Chondrocyte (in vitro differentiated cells): ENCODE measurements around the gene PIP5K1C. TPM values are rescaled to one million over a fixed set of nuclear protein-coding genes. Genes with fewer than 3 reads are reported as not detected.

Experiments used
- DNase-seq: peaks from one replicate; pipeline ENCODE4 v3.0.0; 2021; ENCODE audit warnings: mixed read lengths, low spot score
- H3K27ac Mint-ChIP-seq: one replicate; pipeline ENCODE4 v1.8.0; 2021; ENCODE audit warnings: mild to moderate bottlenecking, moderate library complexity, mixed read lengths; ENCODE audit not compliant: unreplicated experiment
- H3K27me3 Mint-ChIP-seq: 2 replicates; pipeline ENCODE4 v1.8.0; 2021; ENCODE audit warnings: low read depth, mixed read lengths
- H3K36me3 Mint-ChIP-seq: 2 replicates; pipeline ENCODE4 v1.8.0; 2021; ENCODE audit warnings: low read depth, mixed read lengths
- H3K4me1 Mint-ChIP-seq: 2 replicates; pipeline ENCODE4 v1.8.0; 2021; ENCODE audit warnings: low read depth, mild to moderate bottlenecking, mixed read lengths
- H3K4me3 Mint-ChIP-seq: one replicate; pipeline ENCODE4 v1.8.0; 2021; ENCODE audit warnings: mild to moderate bottlenecking, moderate library complexity, mixed read lengths; ENCODE audit not compliant: unreplicated experiment
- H3K9me3 Mint-ChIP-seq: 2 replicates; pipeline ENCODE4 v1.8.0; 2021; ENCODE audit warnings: low read depth, mixed read lengths
- CTCF ChIP-seq: fragments of 200-600 bp; sonication (generic); IDR thresholded peaks from 2 replicates; pipeline ENCODE4 v1.5.0; 2021; ENCODE audit warnings: antibody characterized with exemption, mild to moderate bottlenecking, moderate library complexity
- total RNA-seq: library from RNA; stranded (reverse); gene quantifications from 3 replicates; pipeline ENCODE4 v1.2.1, GENCODE V29; 2021

PIP5K1C gene
- total RNA-seq, 1 donor from 2014 or later: 81.0 TPM

- Mint-ChIP-seq H3K27me3 (peaks cover 5% of the 10 kb centered on the region), H3K9me3 (no peaks in the 10 kb centered on the region), H3K36me3 (no peaks in the 10 kb centered on the region), H3K27ac (no peak overlapping the region), H3K4me3 (no peak overlapping the region), H3K4me1 (no peaks in the 10 kb centered on the region)
- no peak for DNase-seq
- peak; percentile 22 for TF ChIP-seq CTCF
Measured at GRCh38 chr19:3593156-3593555, 107.1 kb downstream of the PIP5K1C start.

GRCh38 chr19:3591876-3592613 lies 108.2 kb downstream of the PIP5K1C start:
- Mint-ChIP-seq H3K9me3 (no peaks in the 10 kb centered on the region), H3K27ac (no peak overlapping the region)

DNA sequence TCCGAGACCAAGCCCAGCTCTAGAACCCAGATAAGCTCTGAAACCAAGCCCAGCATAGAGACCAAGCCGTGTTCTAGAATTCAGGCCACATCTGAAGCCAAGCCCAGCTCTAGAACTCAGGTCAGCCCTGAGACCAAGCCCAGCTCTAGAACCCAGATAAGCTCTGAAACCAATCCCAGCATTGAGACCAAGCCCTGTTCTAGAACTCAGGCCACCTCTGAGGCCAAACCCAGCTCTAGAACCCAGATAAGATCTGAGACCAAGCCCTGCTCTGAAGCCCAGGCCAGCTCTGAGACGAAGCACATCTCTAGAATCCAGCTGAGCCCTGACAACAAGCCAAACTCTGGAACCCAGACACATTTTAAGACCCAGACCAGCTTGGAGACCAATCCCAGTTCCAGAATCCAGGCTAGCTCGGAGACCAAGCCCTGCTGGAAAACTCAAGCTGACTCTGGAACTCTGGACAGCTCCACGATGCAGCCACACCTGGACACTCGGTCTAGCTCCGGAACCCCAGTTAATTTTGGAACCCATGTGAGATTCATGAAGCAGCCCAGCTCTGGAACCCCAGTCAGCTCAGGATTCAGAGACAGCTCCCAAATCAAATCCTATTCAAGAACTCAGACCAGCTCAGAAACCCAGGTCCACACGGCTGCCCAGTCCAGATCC lies 109.1 kb downstream of the PIP5K1C start:
- Mint-ChIP-seq H3K36me3 (no peaks in the 10 kb centered on the region), H3K27me3 (peaks cover 5% of the 10 kb centered on the region), H3K4me3 (no peak overlapping the region), H3K9me3 (no peaks in the 10 kb centered on the region), H3K4me1 (no peaks in the 10 kb centered on the region), H3K27ac (no peak overlapping the region)
- no peak for TF ChIP-seq CTCF
- no peak for DNase-seq

More at GRCh38 chr19:3591876-3592613, 108.2 kb downstream of the PIP5K1C start:
- H3K4me1 Mint-ChIP-seq: no peaks in the 10 kb centered on the region
- no peak for DNase-seq
- no peak for TF ChIP-seq CTCF
- H3K27me3 Mint-ChIP-seq: peaks cover 5% of the 10 kb centered on the region
- no peaks in the 10 kb centered on the region for H3K36me3 Mint-ChIP-seq
- H3K4me3 Mint-ChIP-seq: no peak overlapping the region

DNA sequence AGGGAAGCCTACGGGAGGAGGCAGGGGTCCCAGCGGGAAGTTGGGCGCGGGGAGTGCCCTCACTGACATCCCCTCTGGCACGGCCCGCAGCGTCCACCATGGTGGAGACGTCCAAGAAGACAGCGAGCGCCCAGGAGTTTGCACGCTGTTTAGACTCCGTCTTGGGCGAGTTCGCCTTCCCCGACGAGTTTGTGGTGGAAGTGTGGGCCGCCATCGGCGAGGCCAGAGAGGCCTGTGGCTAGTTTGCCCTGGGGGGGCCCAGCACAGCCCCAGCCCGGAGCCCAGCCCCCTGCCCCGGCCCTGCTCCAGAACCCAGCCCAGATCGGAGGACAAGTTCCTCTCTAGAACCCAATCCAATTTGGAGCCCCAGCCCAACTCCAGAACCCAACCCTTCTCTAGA lies 110.3 kb downstream of the PIP5K1C start:
- no peak for DNase-seq
- no peaks in the 10 kb centered on the region for H3K4me1 Mint-ChIP-seq
- no peaks in the 10 kb centered on the region for H3K9me3 Mint-ChIP-seq
- H3K27ac Mint-ChIP-seq: no peak overlapping the region
- TF ChIP-seq CTCF: no peak
- no peaks in the 10 kb centered on the region for H3K36me3 Mint-ChIP-seq
- peaks cover 5% of the 10 kb centered on the region for H3K27me3 Mint-ChIP-seq
- H3K4me3 Mint-ChIP-seq: no peak overlapping the region

DNA sequence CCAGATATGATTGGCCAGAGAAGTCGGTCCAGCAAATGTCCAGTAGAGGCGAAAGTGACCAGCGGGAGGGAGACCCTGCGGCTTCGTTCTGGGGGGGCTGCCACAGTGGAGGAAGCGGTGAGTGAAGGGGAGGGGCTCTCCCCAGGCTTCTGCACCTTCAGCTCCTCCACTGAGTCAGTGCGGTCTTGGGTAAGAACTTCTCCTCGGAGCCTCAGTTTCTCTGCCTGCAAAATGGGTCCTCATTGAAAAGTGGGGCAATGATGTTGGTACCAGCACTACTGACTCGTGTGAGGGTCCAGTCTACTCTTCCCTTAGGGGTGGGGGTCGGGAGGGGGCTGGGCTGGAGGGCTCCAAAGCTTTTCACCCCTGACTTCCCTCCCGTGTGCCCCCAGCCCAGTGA lies 110.8 kb downstream of the PIP5K1C start:
- peaks cover 5% of the 10 kb centered on the region for H3K27me3 Mint-ChIP-seq
- DNase-seq: no peak
- no peaks in the 10 kb centered on the region for H3K4me1 Mint-ChIP-seq
- no peak overlapping the region for H3K27ac Mint-ChIP-seq
- TF ChIP-seq CTCF: no peak
- no peaks in the 10 kb centered on the region for H3K9me3 Mint-ChIP-seq
- no peaks in the 10 kb centered on the region for H3K36me3 Mint-ChIP-seq
- H3K4me3 Mint-ChIP-seq: no peak overlapping the region
